ENCODE measurements around the gene NAPG.
"Not testable (repeated sequence)": the region's sequence is repeated elsewhere in the genome, so short reads cannot be mapped to it uniquely, and the experiment has no call there.

Gene NAPG

GRCh38 chr18:10536280-10536679 is 10.5 kb downstream of the NAPG start:
- TF ChIP-seq, protein P1, sequence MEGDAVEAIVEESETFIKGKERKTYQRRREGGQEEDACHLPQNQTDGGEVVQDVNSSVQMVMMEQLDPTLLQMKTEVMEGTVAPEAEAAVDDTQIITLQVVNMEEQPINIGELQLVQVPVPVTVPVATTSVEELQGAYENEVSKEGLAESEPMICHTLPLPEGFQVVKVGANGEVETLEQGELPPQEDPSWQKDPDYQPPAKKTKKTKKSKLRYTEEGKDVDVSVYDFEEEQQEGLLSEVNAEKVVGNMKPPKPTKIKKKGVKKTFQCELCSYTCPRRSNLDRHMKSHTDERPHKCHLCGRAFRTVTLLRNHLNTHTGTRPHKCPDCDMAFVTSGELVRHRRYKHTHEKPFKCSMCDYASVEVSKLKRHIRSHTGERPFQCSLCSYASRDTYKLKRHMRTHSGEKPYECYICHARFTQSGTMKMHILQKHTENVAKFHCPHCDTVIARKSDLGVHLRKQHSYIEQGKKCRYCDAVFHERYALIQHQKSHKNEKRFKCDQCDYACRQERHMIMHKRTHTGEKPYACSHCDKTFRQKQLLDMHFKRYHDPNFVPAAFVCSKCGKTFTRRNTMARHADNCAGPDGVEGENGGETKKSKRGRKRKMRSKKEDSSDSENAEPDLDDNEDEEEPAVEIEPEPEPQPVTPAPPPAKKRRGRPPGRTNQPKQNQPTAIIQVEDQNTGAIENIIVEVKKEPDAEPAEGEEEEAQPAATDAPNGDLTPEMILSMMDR (IDR thresholded peaks at IDR 0.05) = no peak
- Histone ChIP-seq H3K4me1 (peaks cover 0 to 15% (median 0%) of the 10 kb centered on the region in 4 donors), H3K36me3 (peaks cover 18 to 33% (median 29%) of the 10 kb centered on the region in 3 donors), H3K27me3 (no peaks in the 10 kb centered on the region), H3K27ac (no peak overlapping the region), H3K4me3 (no peak overlapping the region), H3K9me3 (no peaks in the 10 kb centered on the region)
- intact Hi-C loops (cut with DNase I; ENCODE audit: low total_unique reads) = no loop called here
- DNase-seq = no peak

GRCh38 chr18:10537765-10538164 is 11.9 kb downstream of the NAPG start:
- Histone ChIP-seq H3K9me3 (no peaks in the 10 kb centered on the region), H3K4me3 (no peak overlapping the region), H3K36me3 (peaks cover 31 to 43% (median 41%) of the 10 kb centered on the region in 3 donors), H3K4me1 (peaks cover 0 to 17% (median 0%) of the 10 kb centered on the region in 4 donors), H3K27me3 (no peaks in the 10 kb centered on the region), H3K27ac (no peak overlapping the region)
- TF ChIP-seq, protein P1 (IDR thresholded peaks at IDR 0.05) = no peak
- intact Hi-C loops (cut with DNase I; ENCODE audit: low total_unique reads) = no loop called here
- DNase-seq = no peak

- Histone ChIP-seq H3K4me1 (peaks cover 0 to 30% (median 0%) of the 10 kb centered on the region in 4 donors), H3K36me3 (peaks cover 34 to 44% (median 36%) of the 10 kb centered on the region in 3 donors)
- H3K9me3 ChIP-seq; intact Hi-C loops (cut with DNase I; ENCODE audit: low total_unique reads); DNase-seq; H3K27me3 ChIP-seq; H3K4me3 ChIP-seq; H3K27ac ChIP-seq: not testable (repeated sequence)
These were observed 13.3 kb downstream of the NAPG start for GRCh38 chr18:10539124-10539523.

DNA sequence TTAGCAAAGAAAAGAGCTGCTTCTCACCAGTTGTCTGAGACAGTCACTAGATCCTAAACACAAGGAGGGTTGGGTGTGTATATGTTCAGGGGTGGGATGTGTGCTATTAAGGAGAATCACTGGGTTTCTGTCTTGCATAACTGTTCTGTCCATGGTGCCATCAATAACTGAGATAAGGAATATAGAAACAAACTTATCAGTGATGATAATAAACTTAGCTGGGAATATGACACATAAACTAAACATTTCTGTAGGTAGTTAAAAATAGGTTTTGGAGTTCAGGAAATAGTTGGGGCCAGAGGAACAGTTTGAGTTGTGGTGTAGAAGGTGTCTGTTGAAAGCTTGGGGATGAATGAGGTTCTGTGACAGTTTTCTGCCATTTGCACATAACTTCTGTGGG is 17.4 kb downstream of the NAPG start:
- no peak overlapping the region for H3K27ac ChIP-seq
- peaks cover 0 to 18% (median 0%) of the 10 kb centered on the region in 4 donors for H3K4me1 ChIP-seq
- TF ChIP-seq, protein P1 (IDR thresholded peaks at IDR 0.05) = no peak
- H3K36me3 ChIP-seq = peaks cover 61 to 80% (median 64%) of the 10 kb centered on the region in 3 donors
- no peak for DNase-seq
- intact Hi-C loops (cut with DNase I; ENCODE audit: low total_unique reads) = no loop called here
- H3K9me3 ChIP-seq = no peaks in the 10 kb centered on the region
- no peak overlapping the region for H3K4me3 ChIP-seq
- no peaks in the 10 kb centered on the region for H3K27me3 ChIP-seq

DNA sequence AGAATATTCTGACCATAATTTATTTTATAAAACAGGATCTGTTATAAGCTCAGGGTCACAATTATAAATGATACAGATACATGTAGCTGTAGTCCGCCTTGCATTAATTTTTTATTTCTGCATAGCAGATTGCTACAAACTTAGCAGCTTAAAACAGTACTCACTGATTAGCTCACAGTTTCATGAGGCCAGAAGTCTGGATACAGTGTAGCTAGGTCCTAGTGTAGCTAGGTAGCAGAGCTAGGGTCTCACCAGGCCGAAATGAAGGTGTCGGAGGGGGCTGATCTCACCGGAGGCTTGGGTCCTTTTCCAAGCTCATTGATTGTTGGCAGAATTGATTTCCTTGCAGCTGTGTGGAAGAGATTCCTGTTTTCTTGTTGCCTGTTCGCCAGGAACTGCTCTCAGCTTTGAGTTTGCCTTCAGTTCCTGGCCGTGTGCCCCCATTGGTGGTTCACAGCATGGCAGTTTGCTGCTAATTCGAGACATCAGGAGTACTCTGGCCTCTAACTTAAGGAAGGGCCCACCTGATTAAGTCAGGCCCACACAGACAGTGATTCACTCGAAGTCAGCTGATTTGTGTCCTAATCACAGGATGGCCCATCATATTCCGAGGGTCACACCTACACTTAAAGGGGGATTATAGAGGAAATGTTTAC is 18.4 kb downstream of the NAPG start:
- peaks cover 0 to 17% (median 0%) of the 10 kb centered on the region in 4 donors for H3K4me1 ChIP-seq
- TF ChIP-seq, protein P1 (IDR thresholded peaks at IDR 0.05) = no peak
- H3K27me3 ChIP-seq = no peaks in the 10 kb centered on the region
- no peak overlapping the region for H3K27ac ChIP-seq
- peaks cover 68 to 85% (median 71%) of the 10 kb centered on the region in 3 donors for H3K36me3 ChIP-seq
- no peak overlapping the region for H3K4me3 ChIP-seq
- DNase-seq = no peak
- H3K9me3 ChIP-seq = no peaks in the 10 kb centered on the region
- intact Hi-C loops (cut with DNase I; ENCODE audit: low total_unique reads) = no loop called here

GRCh38 chr18:10546557-10547300 is 20.9 kb downstream of the NAPG start:
- no peak overlapping the region for H3K27ac ChIP-seq
- H3K4me1 ChIP-seq = peaks cover 0 to 17% (median 0%) of the 10 kb centered on the region in 4 donors
- intact Hi-C loops (cut with DNase I; ENCODE audit: low total_unique reads) = no loop called here
- TF ChIP-seq, protein P1 (IDR thresholded peaks at IDR 0.05) = no peak
- H3K36me3 ChIP-seq = peaks cover 70 to 85% (median 71%) of the 10 kb centered on the region in 3 donors
- no peaks in the 10 kb centered on the region for H3K9me3 ChIP-seq
- H3K4me3 ChIP-seq = no peak overlapping the region
- no peaks in the 10 kb centered on the region for H3K27me3 ChIP-seq
- no peak for DNase-seq

Measured in tibial artery (tissue), 4 donors.